ENCODE measurements around the gene WNT7B.
A peak's percentile ranks its signal among the peaks of the same experiment; 100 is the strongest.

Gene WNT7B

DNA sequence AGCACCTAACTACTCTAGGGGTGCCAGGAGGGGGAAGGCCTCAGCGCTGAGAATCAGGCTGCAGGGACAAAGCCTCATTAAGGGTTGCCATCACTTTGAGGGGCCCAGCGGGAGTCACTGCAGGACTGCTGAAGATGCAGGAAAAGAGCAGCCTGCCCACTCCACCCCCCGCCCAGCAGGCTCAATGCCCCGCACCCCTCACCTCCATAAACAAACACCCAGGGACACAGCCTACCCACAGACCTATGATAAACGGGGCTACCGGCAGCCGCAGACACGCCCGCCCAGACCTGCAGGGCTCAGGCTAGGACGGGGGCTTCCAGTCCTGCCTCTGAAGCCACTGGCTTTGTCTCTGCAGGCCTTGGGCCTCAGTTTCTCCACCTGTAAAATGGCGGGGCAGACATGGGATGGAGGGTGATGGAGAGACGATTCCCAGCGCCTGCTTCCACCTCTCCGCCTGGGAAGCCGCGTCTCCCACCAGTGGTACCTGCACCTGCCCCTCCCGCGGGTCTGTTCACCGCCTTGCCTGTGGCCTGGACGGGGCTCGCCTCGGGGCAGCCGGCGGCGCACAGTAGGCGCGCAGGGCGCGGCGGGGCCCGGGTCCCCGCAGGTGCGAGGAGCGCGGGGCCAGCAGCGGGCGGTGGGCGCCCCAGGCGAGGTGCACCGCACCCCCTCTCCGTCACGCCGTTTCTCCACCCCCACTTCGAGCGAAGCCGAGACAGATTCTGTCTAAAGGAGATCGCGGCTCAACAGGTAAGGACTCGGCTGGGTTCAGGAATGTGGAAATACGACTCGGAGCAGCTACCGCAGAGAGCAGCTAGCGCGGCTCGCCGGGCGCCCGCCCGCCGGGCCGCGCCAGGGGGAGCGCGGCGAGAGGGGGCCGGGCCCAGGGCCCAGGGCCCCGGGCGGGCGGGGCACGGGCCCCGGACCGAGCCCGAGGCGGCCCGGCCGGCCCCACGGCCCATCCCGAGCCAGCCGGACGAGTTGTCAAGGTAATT is 1.5 kb downstream of the WNT7B start:
- Histone ChIP-seq H3K9ac (ENCODE audit: low read length) (no peak overlapping the region), H3K27me3 (ENCODE audit: control insufficient read depth, insufficient read depth, low read length) (peaks cover 91% of the 10 kb centered on the region), H3K4me1 (ENCODE audit: control insufficient read depth, insufficient read depth, low read length) (peaks cover 18% of the 10 kb centered on the region), H3K9me3 (ENCODE audit: control insufficient read depth, insufficient read depth, low read depth, low read length) (peaks cover 5% of the 10 kb centered on the region; the same call in 1 of the 2 replicates), H3K36me3 (ENCODE audit: control insufficient read depth, insufficient read depth, low read length) (no peaks in the 10 kb centered on the region), H3K4me3 (ENCODE audit: low read depth, low read length) (peak overlapping the region; percentile 30), H3K27ac (ENCODE audit: low read depth, low read length) (no peak overlapping the region)

DNA sequence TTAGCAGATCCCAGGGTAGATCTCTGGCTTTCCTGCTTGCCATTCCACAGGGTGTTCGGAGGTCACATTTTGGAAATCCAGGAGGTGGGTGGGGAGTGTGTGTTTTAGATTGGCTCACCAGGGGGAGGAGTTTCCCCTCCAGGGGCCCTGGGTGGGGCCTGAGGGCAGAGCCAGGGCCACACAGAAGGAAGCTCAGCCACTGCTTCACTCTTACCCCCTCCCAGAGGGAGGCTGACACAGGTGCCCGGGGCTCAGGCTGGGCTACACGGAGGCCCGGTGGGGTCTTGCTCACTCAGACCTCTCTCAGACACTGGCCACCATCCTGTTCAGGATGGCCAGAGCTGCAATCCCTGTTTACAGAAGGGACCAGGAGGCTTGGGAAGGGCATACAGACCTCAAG is 2.5 kb downstream of the WNT7B start:
- H3K4me1 ChIP-seq (ENCODE audit: control insufficient read depth, insufficient read depth, low read length): peaks cover 23% of the 10 kb centered on the region

DNA sequence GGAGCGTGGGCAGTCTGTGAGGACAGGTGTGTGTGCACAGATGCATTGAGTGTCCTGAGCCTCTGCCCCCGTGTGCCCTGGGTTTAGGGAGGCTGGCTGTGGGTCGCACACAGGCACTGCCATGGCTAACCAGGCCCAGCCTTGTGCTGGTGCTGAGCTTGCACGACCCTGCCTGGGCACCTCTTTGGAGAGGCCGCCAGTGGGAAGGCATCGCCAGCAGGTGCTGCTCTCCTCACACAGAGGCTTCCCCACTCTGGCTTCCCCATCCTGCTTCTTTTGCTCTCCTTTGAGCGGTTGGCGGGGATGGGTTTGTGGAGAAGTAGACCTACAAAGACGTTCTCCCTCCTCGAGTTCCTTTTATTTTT is 4.1 kb downstream of the WNT7B start:
- Histone ChIP-seq H3K4me3 (ENCODE audit: low read depth, low read length) (peak overlapping the region; percentile 59; the same call in 1 of the 2 replicates), H3K4me1 (ENCODE audit: control insufficient read depth, insufficient read depth, low read length) (peaks cover 20% of the 10 kb centered on the region), H3K27me3 (ENCODE audit: control insufficient read depth, insufficient read depth, low read length) (peaks cover 99% of the 10 kb centered on the region), H3K9ac (ENCODE audit: low read length) (no peak overlapping the region), H3K27ac (ENCODE audit: low read depth, low read length) (no peak overlapping the region), H3K36me3 (ENCODE audit: control insufficient read depth, insufficient read depth, low read length) (no peaks in the 10 kb centered on the region), H3K9me3 (ENCODE audit: control insufficient read depth, insufficient read depth, low read depth, low read length) (peaks cover 5% of the 10 kb centered on the region; the same call in 1 of the 2 replicates)

More for the DNA sequence above, 2.5 kb downstream of the WNT7B start:
- H3K9me3 ChIP-seq (ENCODE audit: control insufficient read depth, insufficient read depth, low read depth, low read length): peaks cover 5% of the 10 kb centered on the region; the same call in 1 of the 2 replicates
- no peaks in the 10 kb centered on the region for H3K36me3 ChIP-seq (ENCODE audit: control insufficient read depth, insufficient read depth, low read length)
- H3K27ac ChIP-seq (ENCODE audit: low read depth, low read length): no peak overlapping the region
- H3K9ac ChIP-seq (ENCODE audit: low read length): no peak overlapping the region
- H3K4me3 ChIP-seq (ENCODE audit: low read depth, low read length): no peak overlapping the region
- H3K27me3 ChIP-seq (ENCODE audit: control insufficient read depth, insufficient read depth, low read length): peaks cover 98% of the 10 kb centered on the region

DNA sequence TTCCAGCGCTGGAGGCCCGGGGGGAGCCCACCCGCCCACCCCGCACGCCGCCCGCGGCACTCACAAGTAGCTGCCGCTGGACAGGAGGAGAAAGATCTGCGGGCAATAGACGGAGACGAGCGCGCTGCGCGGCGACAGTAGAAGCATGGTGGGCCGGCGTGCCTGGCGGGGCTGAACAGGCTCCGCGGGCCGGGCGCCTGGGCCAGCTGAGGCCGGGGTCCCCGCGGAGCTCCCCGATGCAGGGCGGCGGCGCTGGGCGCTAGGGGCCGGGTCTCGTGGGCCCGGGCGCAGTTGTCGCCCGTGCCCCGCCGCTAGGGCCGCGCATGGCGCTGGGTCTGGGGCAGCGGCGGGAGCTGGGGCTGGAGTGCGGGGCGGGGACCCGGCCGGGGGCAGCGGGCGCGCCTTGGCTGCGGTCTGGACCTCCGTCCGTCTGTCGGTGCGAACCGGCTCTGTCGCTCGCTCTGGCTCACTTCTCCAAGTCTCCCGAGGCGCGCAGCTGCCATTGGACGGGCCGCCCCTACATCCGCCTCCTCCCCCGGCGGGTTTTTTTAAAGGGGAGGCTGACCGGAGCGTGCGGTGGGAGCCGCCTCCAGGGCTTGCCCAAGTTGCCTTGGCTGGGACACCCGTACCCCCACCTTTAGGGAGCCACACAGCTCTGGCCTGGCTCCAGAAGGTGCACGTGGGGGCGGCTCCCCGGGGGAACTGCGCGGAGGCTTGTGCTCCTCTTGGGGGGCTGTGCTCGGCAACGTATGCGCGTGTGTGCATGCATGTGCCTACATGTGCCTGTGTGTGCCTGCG is 4.7 kb downstream of the WNT7B start:
- Histone ChIP-seq H3K4me3 (ENCODE audit: low read depth, low read length) (peak overlapping the region; percentile 59), H3K4me1 (ENCODE audit: control insufficient read depth, insufficient read depth, low read length) (peaks cover 15% of the 10 kb centered on the region), H3K9me3 (ENCODE audit: control insufficient read depth, insufficient read depth, low read depth, low read length) (peaks cover 5% of the 10 kb centered on the region; the same call in 1 of the 2 replicates), H3K36me3 (ENCODE audit: control insufficient read depth, insufficient read depth, low read length) (no peaks in the 10 kb centered on the region), H3K27ac (ENCODE audit: low read depth, low read length) (no peak overlapping the region), H3K27me3 (ENCODE audit: control insufficient read depth, insufficient read depth, low read length) (peaks cover 96% of the 10 kb centered on the region), H3K9ac (ENCODE audit: low read length) (no peak overlapping the region)

DNA sequence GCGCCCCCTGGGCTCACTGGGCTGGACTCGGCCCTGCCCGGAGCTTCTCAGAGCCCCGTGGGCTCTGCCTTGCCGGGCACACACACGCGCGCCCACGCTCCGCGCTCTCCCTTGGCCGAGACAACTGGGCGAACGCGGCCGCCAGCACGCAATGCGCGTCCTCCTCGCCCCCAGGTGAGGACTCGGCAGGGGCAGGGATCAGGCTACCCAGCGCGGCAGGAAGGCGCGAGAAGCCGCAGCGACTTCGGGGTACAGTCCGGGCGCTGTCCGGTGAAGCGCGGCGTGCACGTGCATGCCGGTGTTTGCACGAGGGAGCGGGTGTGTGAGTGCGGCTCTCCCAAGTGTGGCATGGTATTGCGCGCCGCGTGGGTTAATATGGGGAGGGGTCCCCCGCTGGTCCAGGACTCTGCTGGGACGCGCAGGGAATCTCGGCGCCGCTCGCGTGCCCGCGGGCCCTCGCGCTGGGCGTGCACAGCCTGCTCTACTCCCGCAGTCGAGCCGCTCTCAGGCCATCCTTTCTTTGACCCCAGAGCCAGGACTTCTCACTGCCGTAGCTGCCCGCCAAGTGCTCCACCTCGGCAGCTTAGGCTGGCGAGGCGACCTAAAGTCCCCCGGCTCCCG is 5.4 kb downstream of the WNT7B start:
- no peak overlapping the region for H3K9ac ChIP-seq (ENCODE audit: low read length)
- peak overlapping the region; percentile 59 for H3K4me3 ChIP-seq (ENCODE audit: low read depth, low read length)

DNA sequence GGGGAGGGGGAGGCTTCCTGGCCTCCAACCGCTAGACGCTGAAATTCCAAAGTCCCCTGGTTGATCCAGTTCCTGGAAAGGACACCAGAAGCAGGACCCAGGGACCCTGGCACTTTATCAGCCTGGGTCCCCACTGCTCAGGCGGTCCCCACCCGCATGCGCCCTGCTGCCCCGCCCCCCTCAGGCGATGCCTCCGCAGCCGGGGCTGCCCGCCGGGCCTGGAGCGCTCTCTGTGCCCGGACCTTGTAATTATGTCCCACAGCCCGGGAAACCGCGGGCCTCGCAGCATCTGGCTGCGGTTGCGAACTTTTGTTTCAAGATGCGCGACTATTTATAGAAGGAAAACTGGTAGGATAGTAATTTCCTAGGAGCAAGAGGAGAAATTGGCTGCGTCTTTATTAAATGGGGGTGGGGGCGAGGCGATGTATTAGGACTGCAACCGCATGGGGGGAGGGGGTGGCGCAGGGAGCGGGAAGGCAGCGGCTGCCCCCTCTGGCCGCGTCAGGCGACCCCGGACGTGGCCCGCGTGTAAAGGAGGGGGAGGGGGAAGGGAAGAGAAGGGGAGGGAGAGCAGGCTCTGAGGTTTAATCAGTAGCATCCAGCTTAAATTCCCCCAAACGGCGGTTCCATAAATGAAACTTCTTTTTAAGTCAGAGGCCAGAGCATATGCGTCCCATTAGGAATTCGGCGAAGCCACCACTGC is 6.1 kb downstream of the WNT7B start:
- Histone ChIP-seq H3K9me3 (ENCODE audit: control insufficient read depth, insufficient read depth, low read depth, low read length) (peaks cover 5% of the 10 kb centered on the region; the same call in 1 of the 2 replicates), H3K4me1 (ENCODE audit: control insufficient read depth, insufficient read depth, low read length) (peaks cover 15% of the 10 kb centered on the region), H3K4me3 (ENCODE audit: low read depth, low read length) (peak overlapping the region; percentile 59), H3K27me3 (ENCODE audit: control insufficient read depth, insufficient read depth, low read length) (peaks cover 83% of the 10 kb centered on the region), H3K36me3 (ENCODE audit: control insufficient read depth, insufficient read depth, low read length) (no peaks in the 10 kb centered on the region), H3K9ac (ENCODE audit: low read length) (no peak overlapping the region), H3K27ac (ENCODE audit: low read depth, low read length) (no peak overlapping the region)

More for the DNA sequence above, 5.4 kb downstream of the WNT7B start:
- Histone ChIP-seq H3K36me3 (ENCODE audit: control insufficient read depth, insufficient read depth, low read length) (no peaks in the 10 kb centered on the region), H3K4me1 (ENCODE audit: control insufficient read depth, insufficient read depth, low read length) (peaks cover 15% of the 10 kb centered on the region), H3K27me3 (ENCODE audit: control insufficient read depth, insufficient read depth, low read length) (peaks cover 89% of the 10 kb centered on the region), H3K9me3 (ENCODE audit: control insufficient read depth, insufficient read depth, low read depth, low read length) (peaks cover 5% of the 10 kb centered on the region; the same call in 1 of the 2 replicates), H3K27ac (ENCODE audit: low read depth, low read length) (no peak overlapping the region)

DNA sequence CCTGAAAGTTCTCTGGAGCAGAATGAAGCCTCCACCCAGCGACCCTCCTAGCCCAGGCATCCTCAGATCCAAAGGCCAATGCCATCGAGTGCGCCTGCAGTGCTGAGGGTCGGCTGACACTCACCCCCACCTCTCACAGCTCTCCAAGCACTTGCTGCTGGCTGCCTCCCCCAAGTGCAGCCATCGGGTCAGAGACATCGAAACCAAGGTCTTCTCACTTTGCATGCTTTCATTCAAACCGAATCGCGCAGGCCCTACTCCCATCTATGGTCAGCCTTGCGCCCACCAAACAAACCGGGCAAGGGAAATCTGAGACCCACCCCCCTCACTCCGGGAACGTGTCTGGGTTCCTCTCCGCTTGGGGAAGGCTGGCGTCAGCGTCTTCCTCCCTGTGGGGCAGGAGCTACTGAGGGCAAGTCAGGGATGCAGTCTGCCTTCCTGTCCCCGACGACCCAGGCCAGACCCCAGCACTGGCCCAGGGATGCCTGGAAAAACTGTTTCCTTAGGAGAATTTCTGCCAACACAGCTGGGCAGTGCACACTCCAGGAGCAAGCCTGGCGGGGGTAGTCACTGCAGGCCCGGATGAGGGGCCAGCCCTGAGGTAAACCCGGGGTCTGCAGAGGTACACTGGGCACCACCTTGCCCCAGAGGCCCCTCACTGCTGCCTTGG is 7.0 kb downstream of the WNT7B start:
- H3K36me3 ChIP-seq (ENCODE audit: control insufficient read depth, insufficient read depth, low read length): no peaks in the 10 kb centered on the region
- peaks cover 73% of the 10 kb centered on the region for H3K27me3 ChIP-seq (ENCODE audit: control insufficient read depth, insufficient read depth, low read length)
- H3K4me3 ChIP-seq (ENCODE audit: low read depth, low read length): no peak overlapping the region
- no peak overlapping the region for H3K27ac ChIP-seq (ENCODE audit: low read depth, low read length)
- H3K4me1 ChIP-seq (ENCODE audit: control insufficient read depth, insufficient read depth, low read length): peaks cover 12% of the 10 kb centered on the region
- H3K9ac ChIP-seq (ENCODE audit: low read length): no peak overlapping the region
- H3K9me3 ChIP-seq (ENCODE audit: control insufficient read depth, insufficient read depth, low read depth, low read length): peaks cover 5% of the 10 kb centered on the region; the same call in 1 of the 2 replicates

DNA sequence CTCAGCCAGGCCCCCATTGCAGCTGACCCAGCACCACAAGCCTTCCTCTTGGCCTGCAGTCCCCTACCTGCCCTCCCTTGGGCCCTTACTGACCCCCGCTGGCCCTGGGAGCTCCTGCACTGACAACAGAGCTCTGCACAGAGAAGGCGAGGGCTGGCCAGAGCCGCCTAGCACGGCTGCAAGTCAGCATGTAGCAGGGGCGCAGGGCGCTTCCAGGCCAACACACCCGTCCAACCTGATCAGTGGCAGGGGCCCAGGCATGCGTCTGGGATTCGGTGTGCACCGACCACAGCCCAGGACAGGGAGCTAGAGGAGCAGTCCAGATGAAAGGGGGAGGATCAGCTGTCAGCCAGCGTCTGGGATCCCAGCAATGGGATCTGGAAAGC is 7.6 kb downstream of the WNT7B start:
- no peak overlapping the region for H3K4me3 ChIP-seq (ENCODE audit: low read depth, low read length)
- H3K27ac ChIP-seq (ENCODE audit: low read depth, low read length): no peak overlapping the region
- peaks cover 68% of the 10 kb centered on the region for H3K27me3 ChIP-seq (ENCODE audit: control insufficient read depth, insufficient read depth, low read length)
- peaks cover 5% of the 10 kb centered on the region; the same call in 1 of the 2 replicates for H3K9me3 ChIP-seq (ENCODE audit: control insufficient read depth, insufficient read depth, low read depth, low read length)
- no peaks in the 10 kb centered on the region for H3K36me3 ChIP-seq (ENCODE audit: control insufficient read depth, insufficient read depth, low read length)
- no peak overlapping the region for H3K9ac ChIP-seq (ENCODE audit: low read length)
- H3K4me1 ChIP-seq (ENCODE audit: control insufficient read depth, insufficient read depth, low read length): peaks cover 12% of the 10 kb centered on the region

DNA sequence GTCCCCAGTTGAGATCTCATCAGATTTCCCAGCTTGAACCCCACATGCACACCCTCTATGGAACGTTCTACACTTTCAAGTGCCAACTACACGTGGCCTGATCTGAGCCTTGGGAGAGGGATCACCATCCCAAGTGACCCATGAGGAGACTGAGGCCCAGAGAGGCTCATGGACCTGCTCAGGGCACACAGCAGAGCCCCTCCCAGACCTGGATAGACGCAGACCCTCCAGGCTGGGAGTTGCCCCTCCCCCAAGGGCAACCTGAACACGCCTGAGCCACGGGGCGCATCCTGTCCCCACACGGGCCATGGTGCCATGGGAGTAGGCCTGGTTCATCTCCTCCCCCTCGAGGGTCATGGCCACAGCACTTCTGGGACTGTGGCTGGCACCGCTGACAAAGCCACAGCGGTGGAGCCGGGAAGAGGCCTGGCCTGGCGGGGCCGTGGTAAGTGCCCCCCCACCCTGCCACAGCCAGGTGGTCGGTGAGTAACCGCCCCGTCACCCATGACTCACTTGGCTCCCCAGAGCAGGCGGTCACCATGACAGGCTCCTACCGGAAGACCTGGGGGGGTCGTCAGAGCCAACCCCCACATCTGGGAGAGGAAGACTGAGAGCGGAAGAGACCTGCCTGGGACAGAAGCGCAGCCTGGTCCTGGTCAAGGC is 8.1 kb downstream of the WNT7B start:
- Histone ChIP-seq H3K36me3 (ENCODE audit: control insufficient read depth, insufficient read depth, low read length) (no peaks in the 10 kb centered on the region), H3K9me3 (ENCODE audit: control insufficient read depth, insufficient read depth, low read depth, low read length) (peaks cover 5% of the 10 kb centered on the region; the same call in 1 of the 2 replicates), H3K4me1 (ENCODE audit: control insufficient read depth, insufficient read depth, low read length) (peaks cover 12% of the 10 kb centered on the region), H3K9ac (ENCODE audit: low read length) (no peak overlapping the region), H3K4me3 (ENCODE audit: low read depth, low read length) (no peak overlapping the region), H3K27ac (ENCODE audit: low read depth, low read length) (no peak overlapping the region), H3K27me3 (ENCODE audit: control insufficient read depth, insufficient read depth, low read length) (peaks cover 63% of the 10 kb centered on the region)
